ENCODE data around the gene LPCAT3.

DNA sequence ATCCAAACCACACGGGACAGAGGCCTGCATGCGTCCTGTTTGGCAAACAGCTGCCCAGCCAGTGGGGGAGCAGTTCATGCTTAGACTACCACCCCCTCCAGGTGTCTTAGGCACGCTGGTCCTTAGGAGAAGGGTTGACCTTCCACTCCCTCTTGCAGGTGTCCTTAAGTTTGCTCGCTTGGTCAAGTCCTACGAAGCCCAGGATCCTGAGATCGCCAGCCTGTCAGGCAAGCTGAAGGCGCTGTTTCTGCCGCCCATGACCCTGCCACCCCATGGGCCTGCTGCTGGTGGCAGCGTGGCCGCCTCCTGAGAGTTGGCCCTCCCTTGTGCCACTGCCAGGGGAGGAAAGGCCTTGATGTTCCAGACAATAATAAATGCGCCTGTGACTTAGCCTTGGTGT is 72.7 kb downstream of the LPCAT3 start:
- TF ChIP-seq, protein P1, sequence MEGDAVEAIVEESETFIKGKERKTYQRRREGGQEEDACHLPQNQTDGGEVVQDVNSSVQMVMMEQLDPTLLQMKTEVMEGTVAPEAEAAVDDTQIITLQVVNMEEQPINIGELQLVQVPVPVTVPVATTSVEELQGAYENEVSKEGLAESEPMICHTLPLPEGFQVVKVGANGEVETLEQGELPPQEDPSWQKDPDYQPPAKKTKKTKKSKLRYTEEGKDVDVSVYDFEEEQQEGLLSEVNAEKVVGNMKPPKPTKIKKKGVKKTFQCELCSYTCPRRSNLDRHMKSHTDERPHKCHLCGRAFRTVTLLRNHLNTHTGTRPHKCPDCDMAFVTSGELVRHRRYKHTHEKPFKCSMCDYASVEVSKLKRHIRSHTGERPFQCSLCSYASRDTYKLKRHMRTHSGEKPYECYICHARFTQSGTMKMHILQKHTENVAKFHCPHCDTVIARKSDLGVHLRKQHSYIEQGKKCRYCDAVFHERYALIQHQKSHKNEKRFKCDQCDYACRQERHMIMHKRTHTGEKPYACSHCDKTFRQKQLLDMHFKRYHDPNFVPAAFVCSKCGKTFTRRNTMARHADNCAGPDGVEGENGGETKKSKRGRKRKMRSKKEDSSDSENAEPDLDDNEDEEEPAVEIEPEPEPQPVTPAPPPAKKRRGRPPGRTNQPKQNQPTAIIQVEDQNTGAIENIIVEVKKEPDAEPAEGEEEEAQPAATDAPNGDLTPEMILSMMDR (IDR thresholded peaks at IDR 0.05): no peak; the same call in 1 of the 2 replicates
- no peak for TF ChIP-seq ZFX (IDR thresholded peaks at IDR 0.05; ENCODE audit: borderline replicate concordance)
